Measurements from ENCODE around the gene GLI3. TPM values are rescaled to one million over a fixed set of nuclear protein-coding genes. Genes with fewer than 3 reads are reported as not detected.

The GLI3 gene
- total RNA-seq, 1 experiment from 2014 or later: 0.07 TPM

- no peaks in the 10 kb centered on the region for H3K36me3 ChIP-seq (ENCODE audit: insufficient read depth, low read length)
- no peaks in the 10 kb centered on the region for H3K27me3 ChIP-seq (ENCODE audit: low read length)
- no peak overlapping the region for H3K27ac ChIP-seq (ENCODE audit: low read length)
- no peak overlapping the region for H3K9ac ChIP-seq (ENCODE audit: low read length)
- no peaks in the 10 kb centered on the region for H3K9me3 ChIP-seq (ENCODE audit: low read length)
- no peak for DNase-seq
- H3K9me2 ChIP-seq (replicated peaks; ENCODE audit: insufficient read depth, low read length): no peaks in the 10 kb centered on the region
- no peaks in the 10 kb centered on the region for H3K79me2 ChIP-seq (ENCODE audit: low read length)
- H3K4me1 ChIP-seq (ENCODE audit: low read length): no peaks in the 10 kb centered on the region
- no peaks in the 10 kb centered on the region for H4K20me1 ChIP-seq (ENCODE audit: insufficient read depth, low read depth, low read length)
- H2AFZ ChIP-seq (ENCODE audit: low read length): no peak overlapping the region
- H3K4me2 ChIP-seq (ENCODE audit: low read depth, low read length, poor library complexity, severe bottlenecking): no peak overlapping the region
- H3K4me3 ChIP-seq (ENCODE audit: low read length): no peak overlapping the region
These were observed 3.8 kb downstream of the GLI3 start for GRCh38 chr7:42233171-42233570.

GRCh38 chr7:42232275-42232674, 4.7 kb downstream of the GLI3 start:
- Histone ChIP-seq H3K4me2 (ENCODE audit: low read depth, low read length, poor library complexity, severe bottlenecking) (no peak overlapping the region), H3K27me3 (ENCODE audit: low read length) (no peaks in the 10 kb centered on the region)

DNA sequence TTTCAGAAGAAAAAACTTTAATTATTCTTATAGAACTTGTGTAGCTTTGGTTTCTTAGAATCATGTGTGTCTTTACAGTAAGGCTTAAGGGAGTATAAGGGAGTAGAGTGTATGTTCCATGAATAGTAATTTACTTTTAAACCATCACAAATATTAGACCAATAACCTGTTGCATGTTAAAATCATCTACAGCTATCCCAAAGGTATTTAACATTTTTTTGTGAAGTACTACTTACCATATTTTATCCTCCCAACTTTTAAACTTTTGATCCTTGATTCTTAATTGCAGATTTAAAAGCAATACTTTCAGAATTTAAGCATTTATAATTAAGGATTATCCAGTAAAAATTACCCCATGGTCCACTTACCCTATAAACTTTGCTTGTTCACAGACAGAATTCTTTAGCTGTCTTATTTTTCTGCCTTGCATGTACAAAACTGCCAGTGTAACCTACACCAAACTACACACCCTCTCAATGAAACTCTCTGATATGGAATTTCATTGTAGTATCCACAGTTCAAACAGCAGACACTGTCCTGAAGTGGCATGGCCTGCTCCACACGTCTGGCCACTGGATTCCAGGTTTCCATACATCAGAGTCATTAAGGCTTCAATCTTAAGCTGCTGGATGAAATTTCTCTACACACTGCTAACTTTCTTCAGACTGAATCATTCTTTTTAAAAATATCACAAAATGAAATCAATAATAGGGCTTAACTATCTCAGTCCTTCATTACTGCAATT, 5.8 kb downstream of the GLI3 start:
- Histone ChIP-seq H3K4me2 (ENCODE audit: low read depth, low read length, poor library complexity, severe bottlenecking) (no peak overlapping the region), H3K9me3 (ENCODE audit: low read length) (no peaks in the 10 kb centered on the region), H3K27me3 (ENCODE audit: low read length) (no peaks in the 10 kb centered on the region), H4K20me1 (ENCODE audit: insufficient read depth, low read depth, low read length) (no peaks in the 10 kb centered on the region), H3K9me2 (replicated peaks; ENCODE audit: insufficient read depth, low read length) (no peaks in the 10 kb centered on the region), H3K27ac (ENCODE audit: low read length) (no peak overlapping the region), H3K9ac (ENCODE audit: low read length) (no peak overlapping the region), H3K36me3 (ENCODE audit: insufficient read depth, low read length) (no peaks in the 10 kb centered on the region), H3K4me1 (ENCODE audit: low read length) (no peaks in the 10 kb centered on the region), H3K4me3 (ENCODE audit: low read length) (no peak overlapping the region), H3K79me2 (ENCODE audit: low read length) (no peaks in the 10 kb centered on the region), H2AFZ (ENCODE audit: low read length) (no peak overlapping the region)
- DNase-seq: no peak

More at GRCh38 chr7:42232275-42232674, 4.7 kb downstream of the GLI3 start:
- DNase-seq: no peak
- H3K9ac ChIP-seq (ENCODE audit: low read length): no peak overlapping the region
- H3K36me3 ChIP-seq (ENCODE audit: insufficient read depth, low read length): no peaks in the 10 kb centered on the region
- no peaks in the 10 kb centered on the region for H3K4me1 ChIP-seq (ENCODE audit: low read length)
- no peak overlapping the region for H3K27ac ChIP-seq (ENCODE audit: low read length)
- H3K79me2 ChIP-seq (ENCODE audit: low read length): no peaks in the 10 kb centered on the region
- no peak overlapping the region for H3K4me3 ChIP-seq (ENCODE audit: low read length)
- H2AFZ ChIP-seq (ENCODE audit: low read length): no peak overlapping the region
- no peaks in the 10 kb centered on the region for H3K9me2 ChIP-seq (replicated peaks; ENCODE audit: insufficient read depth, low read length)
- H3K9me3 ChIP-seq (ENCODE audit: low read length): no peaks in the 10 kb centered on the region
- no peaks in the 10 kb centered on the region for H4K20me1 ChIP-seq (ENCODE audit: insufficient read depth, low read depth, low read length)

- H3K9me2 ChIP-seq (replicated peaks; ENCODE audit: insufficient read depth, low read length): no peaks in the 10 kb centered on the region
- no peak overlapping the region for H2AFZ ChIP-seq (ENCODE audit: low read length)
- no peak for DNase-seq
- H3K27ac ChIP-seq (ENCODE audit: low read length): no peak overlapping the region
- no peaks in the 10 kb centered on the region for H3K4me1 ChIP-seq (ENCODE audit: low read length)
- H4K20me1 ChIP-seq (ENCODE audit: insufficient read depth, low read depth, low read length): no peaks in the 10 kb centered on the region
- H3K4me3 ChIP-seq (ENCODE audit: low read length): no peak overlapping the region
- H3K79me2 ChIP-seq (ENCODE audit: low read length): no peaks in the 10 kb centered on the region
- H3K9ac ChIP-seq (ENCODE audit: low read length): no peak overlapping the region
- no peak overlapping the region for H3K4me2 ChIP-seq (ENCODE audit: low read depth, low read length, poor library complexity, severe bottlenecking)
- no peaks in the 10 kb centered on the region for H3K9me3 ChIP-seq (ENCODE audit: low read length)
- no peaks in the 10 kb centered on the region for H3K27me3 ChIP-seq (ENCODE audit: low read length)
- H3K36me3 ChIP-seq (ENCODE audit: insufficient read depth, low read length): no peaks in the 10 kb centered on the region
These were observed 8.9 kb downstream of the GLI3 start for GRCh38 chr7:42227936-42228591.

DNA sequence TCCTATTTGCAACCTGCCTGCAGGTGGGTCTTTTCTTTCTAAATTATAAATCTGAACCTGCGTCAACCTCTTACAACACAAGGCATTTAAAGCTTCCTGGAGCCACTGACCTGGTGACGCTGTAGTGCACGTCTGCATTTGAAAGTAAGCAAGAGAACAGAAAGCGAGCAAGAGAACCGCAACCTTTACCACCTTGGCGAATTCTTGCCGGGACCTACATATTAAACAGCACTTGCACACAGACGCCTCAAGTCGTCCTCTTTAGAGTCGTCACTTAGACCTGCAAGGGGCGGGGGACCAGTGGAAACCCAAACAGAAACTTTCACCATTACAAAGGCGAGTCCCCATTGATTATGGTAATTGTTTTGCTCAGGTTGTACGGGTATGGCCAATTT, 9.5 kb downstream of the GLI3 start:
- no peak overlapping the region for H3K4me2 ChIP-seq (ENCODE audit: low read depth, low read length, poor library complexity, severe bottlenecking)

DNA sequence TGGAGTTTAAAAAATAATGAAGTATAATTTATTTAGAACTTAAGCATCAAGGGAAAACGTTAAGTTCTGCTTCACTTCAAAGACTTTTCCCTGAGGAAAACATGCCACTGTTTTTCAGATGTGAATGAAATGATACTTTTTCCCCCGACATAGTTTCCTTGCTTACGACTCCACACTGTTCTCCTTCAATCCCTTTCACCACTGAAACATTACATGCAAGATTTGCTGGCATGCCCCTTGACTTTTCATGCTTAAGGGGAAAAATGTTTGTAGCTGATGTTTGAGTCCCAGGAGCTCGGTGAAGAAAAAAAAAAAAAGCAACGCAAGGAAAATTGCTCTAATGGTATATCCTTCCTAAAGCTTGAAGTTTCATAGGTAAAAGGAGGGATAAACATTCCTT, 10.0 kb downstream of the GLI3 start:
- no peaks in the 10 kb centered on the region for H3K79me2 ChIP-seq (ENCODE audit: low read length)

More for the DNA sequence above, 9.5 kb downstream of the GLI3 start:
- no peaks in the 10 kb centered on the region for H3K4me1 ChIP-seq (ENCODE audit: low read length)
- H3K36me3 ChIP-seq (ENCODE audit: insufficient read depth, low read length): no peaks in the 10 kb centered on the region
- H3K79me2 ChIP-seq (ENCODE audit: low read length): no peaks in the 10 kb centered on the region
- DNase-seq: no peak
- H4K20me1 ChIP-seq (ENCODE audit: insufficient read depth, low read depth, low read length): no peaks in the 10 kb centered on the region
- H3K27me3 ChIP-seq (ENCODE audit: low read length): no peaks in the 10 kb centered on the region
- no peaks in the 10 kb centered on the region for H3K9me2 ChIP-seq (replicated peaks; ENCODE audit: insufficient read depth, low read length)
- no peak overlapping the region for H2AFZ ChIP-seq (ENCODE audit: low read length)
- H3K9me3 ChIP-seq (ENCODE audit: low read length): no peaks in the 10 kb centered on the region
- no peak overlapping the region for H3K9ac ChIP-seq (ENCODE audit: low read length)
- no peak overlapping the region for H3K4me3 ChIP-seq (ENCODE audit: low read length)
- H3K27ac ChIP-seq (ENCODE audit: low read length): no peak overlapping the region

GRCh38 chr7:42226354-42226941, 10.6 kb downstream of the GLI3 start:
- no peak overlapping the region for H3K4me3 ChIP-seq (ENCODE audit: low read length)
- no peaks in the 10 kb centered on the region for H3K9me2 ChIP-seq (replicated peaks; ENCODE audit: insufficient read depth, low read length)
- H3K79me2 ChIP-seq (ENCODE audit: low read length): no peaks in the 10 kb centered on the region
- no peak for DNase-seq
- H3K9me3 ChIP-seq (ENCODE audit: low read length): no peaks in the 10 kb centered on the region
- H3K27ac ChIP-seq (ENCODE audit: low read length): no peak overlapping the region
- no peaks in the 10 kb centered on the region for H3K4me1 ChIP-seq (ENCODE audit: low read length)
- H4K20me1 ChIP-seq (ENCODE audit: insufficient read depth, low read depth, low read length): no peaks in the 10 kb centered on the region
- H3K9ac ChIP-seq (ENCODE audit: low read length): no peak overlapping the region
- no peaks in the 10 kb centered on the region for H3K36me3 ChIP-seq (ENCODE audit: insufficient read depth, low read length)
- no peak overlapping the region for H3K4me2 ChIP-seq (ENCODE audit: low read depth, low read length, poor library complexity, severe bottlenecking)
- H2AFZ ChIP-seq (ENCODE audit: low read length): no peak overlapping the region
- no peaks in the 10 kb centered on the region for H3K27me3 ChIP-seq (ENCODE audit: low read length)

More for the DNA sequence above, 10.0 kb downstream of the GLI3 start:
- no peaks in the 10 kb centered on the region for H3K4me1 ChIP-seq (ENCODE audit: low read length)
- H3K27me3 ChIP-seq (ENCODE audit: low read length): no peaks in the 10 kb centered on the region
- H3K36me3 ChIP-seq (ENCODE audit: insufficient read depth, low read length): no peaks in the 10 kb centered on the region
- no peak overlapping the region for H2AFZ ChIP-seq (ENCODE audit: low read length)
- no peak for DNase-seq
- no peak overlapping the region for H3K9ac ChIP-seq (ENCODE audit: low read length)
- no peaks in the 10 kb centered on the region for H4K20me1 ChIP-seq (ENCODE audit: insufficient read depth, low read depth, low read length)
- no peak overlapping the region for H3K27ac ChIP-seq (ENCODE audit: low read length)
- H3K4me2 ChIP-seq (ENCODE audit: low read depth, low read length, poor library complexity, severe bottlenecking): no peak overlapping the region
- H3K4me3 ChIP-seq (ENCODE audit: low read length): no peak overlapping the region
- no peaks in the 10 kb centered on the region for H3K9me3 ChIP-seq (ENCODE audit: low read length)
- no peaks in the 10 kb centered on the region for H3K9me2 ChIP-seq (replicated peaks; ENCODE audit: insufficient read depth, low read length)

- no peaks in the 10 kb centered on the region for H3K9me3 ChIP-seq (ENCODE audit: low read length)
- no peak overlapping the region for H2AFZ ChIP-seq (ENCODE audit: low read length)
- no peaks in the 10 kb centered on the region for H3K27me3 ChIP-seq (ENCODE audit: low read length)
- DNase-seq: no peak
- H3K9ac ChIP-seq (ENCODE audit: low read length): no peak overlapping the region
- no peaks in the 10 kb centered on the region for H3K9me2 ChIP-seq (replicated peaks; ENCODE audit: insufficient read depth, low read length)
- no peaks in the 10 kb centered on the region for H3K79me2 ChIP-seq (ENCODE audit: low read length)
- no peaks in the 10 kb centered on the region for H4K20me1 ChIP-seq (ENCODE audit: insufficient read depth, low read depth, low read length)
- no peaks in the 10 kb centered on the region for H3K36me3 ChIP-seq (ENCODE audit: insufficient read depth, low read length)
- no peak overlapping the region for H3K4me2 ChIP-seq (ENCODE audit: low read depth, low read length, poor library complexity, severe bottlenecking)
- no peaks in the 10 kb centered on the region for H3K4me1 ChIP-seq (ENCODE audit: low read length)
- H3K27ac ChIP-seq (ENCODE audit: low read length): no peak overlapping the region
- H3K4me3 ChIP-seq (ENCODE audit: low read length): no peak overlapping the region
These were observed 12.5 kb downstream of the GLI3 start for GRCh38 chr7:42224391-42225003.
